ENCODE results near the gene PPP1R2B. TPM values are rescaled to one million over a fixed set of nuclear protein-coding genes. Genes with fewer than 3 reads are reported as not detected.

PPP1R2B gene
- total RNA-seq = not detected

- no peak for TF ChIP-seq CTCF (IDR thresholded peaks at IDR 0.05; ENCODE audit: low read depth)
Measured at GRCh38 chr5:156850206-156850751, at the start of gene PPP1R2B. PPP1R2B (plus strand) TSS chr5:156850295; CDS start chr5:156850563, 268 bp downstream.

GRCh38 chr5:156800929-156801328 is 49.2 kb upstream of the PPP1R2B start:
- no peak for TF ChIP-seq CTCF (IDR thresholded peaks at IDR 0.05; ENCODE audit: low read depth)

GRCh38 chr5:156802501-156802900 is 47.6 kb upstream of the PPP1R2B start:
- no peak for TF ChIP-seq CTCF (IDR thresholded peaks at IDR 0.05; ENCODE audit: low read depth)

- TF ChIP-seq CTCF (IDR thresholded peaks at IDR 0.05; ENCODE audit: low read depth) = no peak
Measured at GRCh38 chr5:156803404-156803803, 46.7 kb upstream of the PPP1R2B start.

- TF ChIP-seq CTCF (IDR thresholded peaks at IDR 0.05; ENCODE audit: low read depth) = no peak
Measured at GRCh38 chr5:156812959-156813358, 37.1 kb upstream of the PPP1R2B start.

GRCh38 chr5:156815988-156816599 is 34.0 kb upstream of the PPP1R2B start:
- no peak for TF ChIP-seq CTCF (IDR thresholded peaks at IDR 0.05; ENCODE audit: low read depth)

- TF ChIP-seq CTCF (IDR thresholded peaks at IDR 0.05; ENCODE audit: low read depth) = no peak
Measured at GRCh38 chr5:156819537-156819936, 30.6 kb upstream of the PPP1R2B start.

Data from subcutaneous adipose tissue (tissue), 4 donors.